Thymus (tissue), 11 donors: ENCODE data around the gene KIAA1755. TPM values are rescaled to one million over a fixed set of nuclear protein-coding genes. Genes with fewer than 3 reads are reported as not detected.

Experiments used
- DNase-seq, 9 donors: peaks; one replicate each; pipeline ENCODE4 v3.0.0-alpha.2; 2013; ENCODE audit warnings: low spot score in 9 of 9, low read depth in 6 of 9, missing footprints in 1 of 9
- H3K27ac ChIP-seq, 2 donors: one replicate each; pipeline ENCODE4 v1.5.1; 2013; ENCODE audit warnings: control low read depth in 1 of 2, low read depth in 1 of 2, low read length in 1 of 2, mild to moderate bottlenecking in 1 of 2, moderate library complexity in 1 of 2
- H3K27me3 ChIP-seq, 2 donors: one replicate each; pipeline ENCODE4 v1.5.1; 2013; ENCODE audit warnings: low read length in 1 of 2; ENCODE audit not compliant: control insufficient read depth in 2 of 2, insufficient read depth in 1 of 2
- H3K36me3 ChIP-seq, 2 donors: one replicate each; pipeline ENCODE4 v1.5.1; 2013; ENCODE audit warnings: low read length in 1 of 2, mild to moderate bottlenecking in 1 of 2, moderate library complexity in 1 of 2; ENCODE audit not compliant: control insufficient read depth in 2 of 2, insufficient read depth in 2 of 2
- H3K4me1 ChIP-seq, 2 donors: one replicate each; pipeline ENCODE4 v1.5.1; 2013; ENCODE audit warnings: low read length in 2 of 2; ENCODE audit not compliant: control insufficient read depth in 2 of 2, insufficient read depth in 2 of 2
- H3K4me3 ChIP-seq, 2 donors: one replicate each; pipeline ENCODE4 v1.5.1; 2013; ENCODE audit warnings: low read length in 2 of 2, control low read depth in 1 of 2, mild to moderate bottlenecking in 1 of 2
- H3K9me3 ChIP-seq, 2 donors: one replicate each; pipeline ENCODE4 v1.5.1; 2013; ENCODE audit warnings: low read length in 1 of 2, mild to moderate bottlenecking in 1 of 2; ENCODE audit not compliant: control insufficient read depth in 2 of 2, insufficient read depth in 1 of 2
- WGBS: extraction: QIAGEN DNeasy Blood & Tissue Kit; methylation state at CpG from one replicate; pipeline ENCODE4 v1.1.7; 2013; 5-methylcytosine and 5-hydroxymethylcytosine counted together
- polyA plus RNA-seq: library from polyadenylated mRNA; stranded (reverse); fragments of 200-250 nt; gene quantifications from one replicate; pipeline ENCODE4 v1.2.3, GENCODE V29; 2013
- total RNA-seq: library from RNA; stranded (reverse); fragments of 120-200 nt; gene quantifications from one replicate; pipeline ENCODE4 v1.2.4, GENCODE V29; 2013
- donor health status: healthy.

The KIAA1755 gene
- total and polyA plus RNA-seq, 2 donors, result 0.66 to 5.5 TPM

DNA sequence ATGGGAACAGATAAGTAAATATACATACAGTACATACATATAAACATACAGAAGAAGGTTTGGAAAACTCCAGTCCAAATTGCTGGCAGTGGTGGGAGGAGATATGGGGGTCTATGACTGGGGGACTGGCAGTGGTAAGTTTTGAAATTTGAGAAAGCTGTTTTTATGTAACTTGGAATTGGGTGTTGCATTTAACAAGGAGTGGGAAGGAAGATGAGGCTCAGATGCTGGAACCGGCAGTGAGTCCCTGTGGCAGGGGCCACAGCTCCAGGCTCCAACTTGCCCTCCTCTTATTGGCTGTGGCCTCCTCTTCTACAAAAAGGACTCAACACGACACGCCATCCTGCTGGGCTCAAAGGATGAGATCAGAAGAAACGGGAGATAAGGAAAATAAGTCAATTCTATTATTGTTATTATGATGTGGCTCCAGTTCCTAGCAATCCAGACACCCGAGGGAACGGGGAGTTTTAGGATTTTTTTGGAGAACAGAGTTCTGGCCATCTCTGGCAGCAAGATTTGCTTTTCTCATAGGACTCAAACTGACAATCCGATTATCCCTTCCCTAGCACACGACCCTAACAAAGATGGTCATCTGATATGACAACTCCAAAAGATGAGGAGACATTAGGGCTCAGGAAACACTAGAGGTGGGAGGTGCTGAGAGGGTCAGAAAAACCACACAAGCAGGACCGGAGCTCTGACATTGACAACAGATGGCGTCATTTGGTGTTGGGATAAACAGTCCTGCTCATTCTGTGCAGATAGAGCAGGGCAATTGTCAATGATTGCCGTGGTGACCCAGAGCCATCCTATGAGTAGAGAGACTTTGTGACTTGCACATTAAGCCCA is 89.5 kb downstream of the KIAA1755 start:
- H3K9me3 ChIP-seq, result no peaks in the 10 kb centered on the region
- DNase-seq, result no peak
- no peak overlapping the region for H3K27ac ChIP-seq
- H3K4me3 ChIP-seq, result no peak overlapping the region
- peaks cover 0 to 2% of the 10 kb centered on the region in 2 donors for H3K27me3 ChIP-seq
- no peaks in the 10 kb centered on the region for H3K36me3 ChIP-seq
- H3K4me1 ChIP-seq, result peaks cover 0 to 2% of the 10 kb centered on the region in 2 donors
- WGBS, result 86% methylated on average over 11 of the region's 11 CpGs

GRCh38 chr20:38170219-38170825 is 90.2 kb downstream of the KIAA1755 start:
- no peak overlapping the region for H3K4me3 ChIP-seq
- H3K9me3 ChIP-seq, result no peaks in the 10 kb centered on the region
- H3K27me3 ChIP-seq, result peaks cover 0 to 9% of the 10 kb centered on the region in 2 donors
- no peaks in the 10 kb centered on the region for H3K36me3 ChIP-seq
- no peak overlapping the region for H3K27ac ChIP-seq
- no peak for DNase-seq
- peaks cover 0 to 5% of the 10 kb centered on the region in 2 donors for H3K4me1 ChIP-seq
- WGBS, result 73% methylated on average over 8 of the region's 8 CpGs

DNA sequence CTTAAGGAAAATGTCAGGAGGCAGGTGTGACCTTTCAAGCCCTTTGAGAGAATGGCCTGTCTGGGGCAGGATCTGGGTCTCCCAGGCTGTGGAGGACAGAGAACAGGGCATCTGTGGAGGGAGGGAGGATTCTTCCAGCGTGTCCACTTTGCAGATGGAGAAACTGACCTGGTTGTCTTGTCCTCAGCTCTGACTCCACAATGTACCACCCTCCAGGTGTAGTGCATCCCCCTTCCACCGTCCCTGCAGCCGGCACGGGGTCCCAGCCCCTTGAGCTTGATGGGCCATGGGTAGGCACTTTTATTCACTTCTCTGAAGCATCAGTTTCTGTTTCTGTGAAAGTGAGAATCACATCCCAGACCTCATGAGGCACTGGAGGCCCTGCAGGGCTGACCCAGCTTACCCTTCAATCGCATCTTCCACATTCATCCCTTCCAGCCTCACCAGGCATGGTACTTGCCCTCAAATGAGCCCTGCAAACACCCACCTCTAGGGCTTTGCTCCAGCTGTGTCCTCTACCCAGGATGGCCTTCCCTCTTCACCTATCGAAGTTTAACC is 90.8 kb downstream of the KIAA1755 start:
- Histone ChIP-seq H3K4me1 (peaks cover 0 to 5% of the 10 kb centered on the region in 2 donors), H3K4me3 (no peak overlapping the region), H3K9me3 (no peaks in the 10 kb centered on the region), H3K27ac (no peak overlapping the region), H3K36me3 (no peaks in the 10 kb centered on the region), H3K27me3 (peaks cover under 1 to 14% of the 10 kb centered on the region in 2 donors)
- DNase-seq, result no peak
- 89% methylated on average over 6 of the region's 6 CpGs for WGBS

GRCh38 chr20:38168791-38169589 is 91.5 kb downstream of the KIAA1755 start:
- Histone ChIP-seq H3K27ac (no peak overlapping the region), H3K27me3 (peaks cover 3 to 20% of the 10 kb centered on the region in 2 donors), H3K9me3 (no peaks in the 10 kb centered on the region), H3K36me3 (no peaks in the 10 kb centered on the region), H3K4me3 (no peak overlapping the region), H3K4me1 (peaks cover 0 to 5% of the 10 kb centered on the region in 2 donors)
- 67% methylated on average over 8 of the region's 8 CpGs for WGBS
- DNase-seq, result no peak

DNA sequence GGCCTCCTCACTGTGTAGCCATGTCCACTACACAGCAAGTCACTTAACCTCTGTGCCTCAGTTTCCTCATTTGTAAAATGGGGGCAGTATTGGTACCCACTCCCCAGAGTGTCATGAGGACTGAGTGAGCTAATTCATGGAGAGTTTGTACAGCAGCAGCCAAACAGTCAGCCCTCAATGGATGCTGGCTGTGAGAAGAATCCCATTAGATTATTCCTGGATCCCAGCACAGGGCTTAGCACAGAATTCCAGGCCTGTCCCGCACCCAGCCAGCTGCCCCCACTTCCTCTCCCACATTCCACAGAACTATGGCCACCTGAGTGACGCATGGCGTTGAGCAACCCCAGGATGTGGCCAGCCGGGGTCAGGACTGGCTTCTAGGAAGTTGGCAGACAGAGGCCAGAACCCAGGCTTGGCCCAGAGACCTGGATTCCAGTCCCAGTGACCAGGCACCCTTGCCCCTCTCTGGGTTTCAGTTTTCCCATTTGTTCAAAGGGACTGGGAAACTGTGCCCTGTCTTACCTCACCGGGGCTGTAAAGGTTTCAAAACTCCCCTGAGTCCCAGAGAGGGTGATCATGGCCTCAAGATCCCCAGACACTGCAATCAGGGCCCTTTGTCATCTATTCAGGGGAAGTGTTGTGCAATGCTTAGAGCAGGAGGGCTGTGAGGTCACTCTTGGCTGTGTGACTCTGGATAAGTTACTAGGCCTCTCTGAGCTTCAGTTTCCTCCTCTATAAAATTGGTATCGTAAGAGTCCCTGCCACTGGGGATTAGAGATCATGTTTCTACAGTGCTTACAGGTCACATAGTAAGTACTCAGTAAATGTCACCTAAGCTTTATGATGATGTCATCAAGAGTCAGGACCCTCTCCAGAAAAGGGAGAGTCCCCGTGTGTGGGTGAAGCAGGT is 92.4 kb downstream of the KIAA1755 start:
- Histone ChIP-seq H3K27me3 (peaks cover 3 to 26% of the 10 kb centered on the region in 2 donors), H3K36me3 (no peaks in the 10 kb centered on the region), H3K4me3 (no peak overlapping the region), H3K9me3 (no peaks in the 10 kb centered on the region), H3K4me1 (peaks cover 0 to 5% of the 10 kb centered on the region in 2 donors), H3K27ac (no peak overlapping the region)
- 80% methylated on average over 7 of the region's 7 CpGs for WGBS
- DNase-seq, result no peak

GRCh38 chr20:38167328-38167850 is 93.1 kb downstream of the KIAA1755 start:
- H3K27me3 ChIP-seq, result peaks cover 3 to 26% of the 10 kb centered on the region in 2 donors
- no peak for DNase-seq
- H3K4me1 ChIP-seq, result peaks cover 0 to 5% of the 10 kb centered on the region in 2 donors
- no peaks in the 10 kb centered on the region for H3K36me3 ChIP-seq
- no peak overlapping the region for H3K27ac ChIP-seq
- no peaks in the 10 kb centered on the region for H3K9me3 ChIP-seq
- no peak overlapping the region for H3K4me3 ChIP-seq
- WGBS, result 96% methylated on average over 8 of the region's 8 CpGs

DNA sequence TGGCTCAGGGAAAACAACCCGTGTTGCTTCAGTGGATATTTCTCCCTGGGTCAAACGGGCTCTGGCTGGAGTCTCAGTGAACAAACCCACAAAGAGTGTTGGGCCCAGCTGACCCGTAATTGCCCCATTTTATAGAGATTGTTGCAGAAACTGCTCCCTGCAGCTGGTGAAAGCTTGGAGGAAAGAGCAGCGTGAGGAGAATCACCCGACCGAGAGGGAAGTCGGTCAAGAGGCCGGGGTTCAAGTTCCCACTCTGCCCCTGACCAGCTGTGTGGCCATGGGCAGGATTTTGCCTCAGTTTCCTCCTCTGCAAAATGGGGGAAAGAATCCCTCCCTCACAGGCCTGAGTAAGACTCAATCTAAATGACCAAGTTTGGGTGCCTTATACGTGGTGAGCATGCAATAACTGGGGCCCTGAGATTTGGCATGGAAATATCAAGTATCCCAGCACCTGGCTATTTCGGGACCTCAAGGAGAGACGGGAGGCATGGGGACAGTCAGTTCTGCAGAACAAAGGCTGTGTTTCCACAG is 93.8 kb downstream of the KIAA1755 start:
- H3K4me1 ChIP-seq, result peaks cover 0 to 5% of the 10 kb centered on the region in 2 donors

More for the DNA sequence above, 93.8 kb downstream of the KIAA1755 start:
- H3K36me3 ChIP-seq, result no peaks in the 10 kb centered on the region
- DNase-seq, result no peak
- H3K27me3 ChIP-seq, result peaks cover 3 to 26% of the 10 kb centered on the region in 2 donors
- H3K9me3 ChIP-seq, result no peaks in the 10 kb centered on the region
- WGBS, result 93% methylated on average over 11 of the region's 11 CpGs
- no peak overlapping the region for H3K4me3 ChIP-seq
- H3K27ac ChIP-seq, result no peak overlapping the region
